ENCODE results near the gene NR1H2.
"Not testable (repeated sequence)": the region's sequence is repeated elsewhere in the genome, so short reads cannot be mapped to it uniquely, and the experiment has no call there.

The NR1H2 gene

DNA sequence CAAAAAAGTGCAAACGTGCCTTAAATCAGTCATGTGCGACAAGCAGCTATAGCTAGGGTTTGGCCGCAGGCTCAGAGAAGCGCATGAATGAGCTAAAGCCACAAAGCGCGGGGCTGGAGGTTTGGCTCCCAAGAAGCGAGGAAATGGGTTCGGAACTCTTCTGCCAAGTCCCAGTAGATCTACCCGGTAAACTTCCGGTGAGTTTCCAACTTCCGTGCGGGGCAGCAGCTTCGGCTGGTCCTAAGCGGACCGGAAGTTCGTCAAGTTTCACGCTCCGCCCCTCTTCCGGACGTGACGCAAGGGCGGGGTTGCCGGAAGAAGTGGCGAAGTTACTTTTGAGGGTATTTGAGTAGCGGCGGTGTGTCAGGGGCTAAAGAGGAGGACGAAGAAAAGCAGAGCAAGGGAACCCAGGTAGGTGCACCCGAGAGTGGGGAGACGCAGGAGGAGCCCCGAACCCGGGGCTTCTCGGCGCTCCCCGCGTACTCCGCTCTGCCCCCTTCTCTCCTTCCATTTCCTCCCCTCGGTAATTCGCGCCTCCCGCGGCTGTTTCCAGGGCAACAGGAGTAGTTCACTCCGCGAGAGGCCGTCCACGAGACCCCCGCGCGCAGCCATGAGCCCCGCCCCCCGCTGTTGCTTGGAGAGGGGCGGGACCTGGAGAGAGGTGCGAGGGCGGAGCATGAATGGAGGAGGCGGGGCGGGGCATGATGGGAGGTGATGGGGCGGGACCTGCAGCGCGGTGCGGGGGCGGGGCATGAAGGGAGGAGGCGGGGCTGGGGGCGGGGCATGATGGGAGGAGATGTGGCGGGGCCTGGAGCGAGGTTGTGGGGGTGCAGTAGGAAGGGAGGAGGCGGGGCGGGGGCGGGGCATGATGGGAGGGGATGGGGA lies at the start of gene NR1H2:
Gene NR1H2 (plus strand): TSS at position 292 of the 885 bp plus-strand sequence. CDS start 1,149 bp downstream, outside the sequence.
- DNase-seq, result peak; percentile 82

DNA sequence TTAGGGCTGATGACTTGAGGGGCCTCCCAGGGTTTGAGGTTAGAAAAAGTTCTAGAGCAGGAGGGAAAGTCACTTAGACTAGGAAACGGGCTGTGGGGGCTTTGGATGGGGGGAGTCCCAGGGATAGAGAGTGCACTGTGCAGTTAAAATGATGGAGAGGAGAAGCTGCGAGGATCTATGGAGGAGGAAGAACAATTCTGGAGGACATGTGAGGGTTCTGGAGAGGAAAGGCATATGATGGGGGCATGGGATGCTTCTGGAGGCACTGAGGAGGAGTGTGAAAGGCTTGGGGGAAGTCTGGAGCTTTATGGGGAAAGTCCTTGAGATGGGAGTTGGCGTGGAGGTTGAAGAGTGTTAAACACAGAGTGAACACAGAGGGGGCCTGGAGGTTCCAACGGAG lies 49.2 kb upstream of the NR1H2 start:
- DNase-seq, result no peak

DNA sequence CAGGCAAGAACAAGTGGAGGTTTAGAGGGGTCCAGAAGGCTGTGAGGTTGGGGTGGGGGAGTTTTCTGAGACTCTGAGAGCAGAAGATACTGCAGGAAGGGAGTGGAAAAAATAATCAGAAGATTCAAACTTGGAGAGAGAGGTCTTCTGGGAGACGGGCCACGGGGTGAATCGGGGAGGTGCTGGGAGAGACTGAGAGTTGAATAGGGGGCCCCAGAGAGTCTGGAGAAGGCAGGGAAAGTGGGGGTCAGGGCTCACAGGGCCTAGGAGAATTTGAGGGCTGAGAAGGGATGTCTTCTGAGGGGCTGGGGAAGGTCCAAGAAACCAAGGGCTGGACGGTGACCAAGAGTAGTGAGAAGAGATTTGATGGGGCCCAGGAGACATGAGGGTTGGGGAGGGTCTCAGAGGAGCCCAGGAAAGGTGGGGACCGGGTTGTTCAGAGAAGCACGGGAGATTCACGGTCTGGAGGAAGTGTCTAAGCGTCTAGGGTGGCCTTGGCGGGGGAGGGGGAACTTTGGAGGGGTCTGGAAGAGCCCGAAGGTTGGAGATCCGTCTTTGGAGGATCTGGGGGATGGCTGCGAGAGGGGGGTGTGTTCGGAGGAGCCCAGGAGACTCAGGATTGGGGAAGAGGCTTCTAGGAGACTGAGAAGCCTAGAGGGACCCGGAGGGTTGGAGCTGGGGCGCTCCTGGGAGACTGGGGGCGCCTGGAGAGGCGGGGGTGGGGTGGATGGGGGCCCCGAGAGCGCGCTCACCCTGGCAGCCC lies 48.6 kb upstream of the NR1H2 start:
- no peak for DNase-seq

DNA sequence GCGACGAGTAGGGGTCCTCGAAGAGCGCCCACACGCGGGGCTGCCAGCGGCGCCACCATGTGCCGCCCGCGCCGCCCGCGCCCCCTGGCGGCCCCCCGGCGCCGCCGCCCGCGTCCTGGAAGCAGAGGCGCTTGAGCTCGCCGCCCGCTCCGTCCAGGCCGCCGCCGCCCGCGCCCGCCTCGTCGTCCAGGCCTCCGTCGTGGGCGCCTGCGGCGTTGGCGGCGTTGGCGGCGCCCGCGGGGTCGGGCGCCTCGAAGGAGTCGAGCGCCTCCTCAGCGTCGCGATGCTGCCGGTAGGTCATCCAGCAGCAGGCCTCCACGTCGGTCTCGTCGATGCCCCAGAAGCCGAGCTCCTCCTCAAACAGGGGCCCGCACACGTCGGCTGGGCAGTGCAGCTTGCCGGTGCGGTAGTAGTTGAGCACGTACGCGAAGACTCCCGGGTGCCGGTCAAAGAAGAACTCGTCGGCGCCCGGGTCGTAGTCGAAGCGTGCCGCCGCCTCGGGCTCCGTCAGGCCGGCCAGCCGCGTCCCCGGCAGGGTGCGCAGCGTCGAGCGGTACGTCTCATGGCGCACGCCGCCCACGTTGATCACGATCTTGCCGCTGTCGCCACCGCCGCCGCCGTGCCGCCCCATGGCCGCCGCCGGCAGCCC lies 47.9 kb upstream of the NR1H2 start:
- no peak for DNase-seq

DNA sequence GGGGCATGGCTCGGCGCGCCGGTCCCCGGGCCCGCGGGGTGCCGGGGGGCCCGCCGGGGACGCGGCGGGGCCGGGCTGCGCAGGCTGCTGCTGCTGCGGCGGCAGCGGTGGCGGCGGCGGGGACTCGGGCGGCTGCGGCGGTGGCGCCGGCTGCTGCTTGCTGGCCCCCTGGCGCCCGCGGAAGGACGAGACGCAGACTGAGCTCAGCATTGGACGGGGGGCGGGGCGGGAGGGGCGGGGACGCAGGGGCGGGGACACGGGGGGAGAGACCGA lies 47.4 kb upstream of the NR1H2 start:
- DNase-seq, result no peak

DNA sequence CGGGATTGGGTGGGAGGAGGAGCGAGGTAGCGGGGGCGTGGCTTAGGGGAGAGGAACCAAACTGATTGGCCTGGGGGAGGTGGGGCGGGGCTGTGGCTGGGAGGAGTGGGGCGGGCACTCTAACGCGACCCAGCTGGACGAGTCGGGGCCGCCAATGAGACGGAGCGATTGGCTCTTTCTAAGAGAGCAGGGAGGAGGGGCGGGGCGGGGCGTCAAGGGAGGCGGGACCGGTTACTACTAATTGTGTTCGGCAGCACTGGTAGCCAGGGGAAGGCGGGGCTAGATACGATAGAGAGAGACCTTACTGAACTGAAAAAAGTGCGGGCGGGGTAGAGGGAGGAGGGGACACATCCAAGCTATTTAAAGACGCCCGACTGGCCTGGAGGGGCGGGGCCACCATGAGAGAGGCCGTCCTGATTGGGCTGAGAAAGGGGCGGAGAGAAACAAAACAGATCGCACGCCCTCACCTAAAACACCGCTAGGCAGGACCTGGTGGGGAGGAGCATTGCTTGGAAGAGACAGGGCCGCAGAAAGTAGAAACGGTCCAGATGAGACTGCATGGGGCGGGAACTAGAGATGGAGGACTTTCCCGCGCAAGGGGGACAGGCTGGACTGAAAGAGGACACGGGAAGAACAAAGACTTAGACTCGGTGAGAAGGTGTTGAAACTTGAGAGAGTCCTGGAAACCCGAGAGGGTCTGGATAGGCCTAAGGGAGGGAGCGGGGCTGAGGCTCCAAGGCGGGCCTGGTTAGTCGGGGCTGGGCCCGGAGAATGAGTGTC lies 46.9 kb upstream of the NR1H2 start, which contains the start of gene KCNC3:
Gene KCNC3 (minus strand): TSS at position 232 of the 780 bp plus-strand sequence. CDS start 295 bp downstream, outside the sequence.
- peak; percentile 73 for DNase-seq

DNA sequence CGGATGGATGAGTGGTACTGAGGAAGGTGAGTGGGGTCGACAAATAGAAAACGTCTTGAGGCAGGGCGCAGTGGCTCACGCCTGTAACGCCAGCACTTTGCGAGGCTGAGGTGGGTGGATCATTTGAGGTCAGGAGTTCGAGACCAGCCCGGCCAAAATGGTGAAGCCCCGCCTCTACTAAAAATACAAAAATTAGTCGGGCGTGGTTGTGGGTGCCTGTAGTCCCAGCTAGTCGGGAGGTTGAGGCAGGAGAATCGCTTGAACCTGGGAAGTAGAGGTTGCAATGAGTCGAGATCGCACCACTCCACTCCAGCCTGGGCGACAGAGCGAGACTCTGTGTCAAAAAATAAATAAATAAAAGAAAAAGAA lies 46.3 kb upstream of the NR1H2 start:
- DNase-seq, result not testable (repeated sequence)

DNA sequence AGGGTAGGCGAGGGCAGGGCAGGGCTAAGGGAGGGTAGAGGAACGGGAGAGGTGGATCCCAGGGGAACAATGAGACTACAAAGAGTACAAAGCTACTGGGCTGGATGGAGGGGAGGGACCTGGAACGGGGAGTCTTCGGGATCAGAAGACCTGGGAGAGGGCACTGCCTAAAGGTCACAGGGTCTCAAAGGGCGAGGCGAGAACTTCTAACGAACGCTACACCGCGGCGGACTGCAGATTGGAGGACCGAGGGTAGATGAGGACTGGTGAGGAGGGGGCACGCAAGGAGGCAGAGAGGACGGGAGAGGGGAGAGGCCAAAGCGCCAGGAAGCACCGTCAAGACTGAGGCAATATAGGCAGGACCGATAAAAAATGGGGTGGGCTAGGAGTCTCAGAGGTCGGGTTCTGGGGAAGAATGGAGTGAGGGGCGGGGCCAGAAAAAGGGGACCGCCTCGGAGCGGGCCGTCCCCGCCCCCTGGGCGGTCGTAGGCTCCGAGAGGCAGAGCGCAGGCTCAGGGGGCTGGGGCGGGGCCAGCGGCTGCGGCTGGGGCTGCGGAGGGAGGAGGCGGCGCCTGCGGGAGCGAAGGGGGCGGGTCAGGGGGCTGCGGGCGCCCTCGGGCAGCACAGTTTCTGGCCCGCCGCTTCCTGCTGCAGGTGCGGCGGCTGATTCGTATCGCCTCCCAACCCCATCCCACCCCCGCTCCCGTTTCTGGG lies 45.7 kb upstream of the NR1H2 start:
- DNase-seq, result no peak

DNA sequence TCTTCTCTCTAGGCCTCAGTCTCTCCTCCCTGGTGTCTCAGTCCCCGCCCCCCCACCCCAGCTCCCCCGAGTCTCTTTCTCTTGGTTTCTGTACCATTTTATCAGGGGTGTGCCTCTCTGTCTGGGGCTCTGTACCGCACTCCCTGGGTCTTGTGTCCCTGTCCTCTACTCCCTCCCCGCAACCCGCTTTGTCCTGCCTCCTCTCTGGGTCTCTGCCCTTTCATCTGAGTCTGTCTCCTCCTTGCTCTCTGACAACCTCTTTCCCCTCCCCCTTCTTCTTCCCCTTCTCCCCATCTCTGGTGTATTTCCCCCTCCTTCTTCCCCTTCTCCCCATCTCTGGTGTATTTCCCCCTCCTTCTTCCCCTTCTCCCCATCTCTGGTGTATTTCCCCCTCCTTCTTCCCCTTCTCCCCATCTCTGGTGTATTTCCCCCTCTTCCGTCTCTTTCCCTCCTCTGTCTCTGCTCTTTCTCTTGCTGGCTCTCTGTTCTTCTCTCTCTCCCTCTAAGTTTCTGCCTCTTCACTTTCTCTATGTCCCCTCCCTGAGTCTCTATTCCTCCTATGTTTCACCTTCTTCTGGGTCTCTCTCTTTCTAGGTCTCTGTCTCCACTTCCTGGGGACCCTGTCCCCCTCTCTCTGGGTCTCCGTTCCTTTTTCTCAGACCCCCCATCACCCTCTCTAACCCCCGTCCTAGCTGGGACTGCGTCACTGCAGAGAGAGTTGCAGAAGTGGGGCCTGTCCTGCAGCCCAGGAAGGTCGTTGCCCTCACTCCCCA lies 44.9 kb upstream of the NR1H2 start:
- DNase-seq, result no peak

DNA sequence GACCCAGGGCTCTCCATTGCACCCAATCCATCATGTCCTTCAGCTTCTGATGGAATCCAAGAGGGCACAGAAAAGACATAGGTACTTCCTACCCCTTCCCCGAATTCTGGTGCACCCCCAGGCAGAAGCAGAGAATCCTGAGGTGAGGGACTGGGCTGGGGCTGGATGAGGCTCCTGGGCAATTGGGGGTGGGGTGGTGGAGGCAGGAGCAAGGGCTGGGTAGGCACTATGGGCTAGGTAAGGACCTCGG lies 44.3 kb upstream of the NR1H2 start:
- no peak for DNase-seq

DNA sequence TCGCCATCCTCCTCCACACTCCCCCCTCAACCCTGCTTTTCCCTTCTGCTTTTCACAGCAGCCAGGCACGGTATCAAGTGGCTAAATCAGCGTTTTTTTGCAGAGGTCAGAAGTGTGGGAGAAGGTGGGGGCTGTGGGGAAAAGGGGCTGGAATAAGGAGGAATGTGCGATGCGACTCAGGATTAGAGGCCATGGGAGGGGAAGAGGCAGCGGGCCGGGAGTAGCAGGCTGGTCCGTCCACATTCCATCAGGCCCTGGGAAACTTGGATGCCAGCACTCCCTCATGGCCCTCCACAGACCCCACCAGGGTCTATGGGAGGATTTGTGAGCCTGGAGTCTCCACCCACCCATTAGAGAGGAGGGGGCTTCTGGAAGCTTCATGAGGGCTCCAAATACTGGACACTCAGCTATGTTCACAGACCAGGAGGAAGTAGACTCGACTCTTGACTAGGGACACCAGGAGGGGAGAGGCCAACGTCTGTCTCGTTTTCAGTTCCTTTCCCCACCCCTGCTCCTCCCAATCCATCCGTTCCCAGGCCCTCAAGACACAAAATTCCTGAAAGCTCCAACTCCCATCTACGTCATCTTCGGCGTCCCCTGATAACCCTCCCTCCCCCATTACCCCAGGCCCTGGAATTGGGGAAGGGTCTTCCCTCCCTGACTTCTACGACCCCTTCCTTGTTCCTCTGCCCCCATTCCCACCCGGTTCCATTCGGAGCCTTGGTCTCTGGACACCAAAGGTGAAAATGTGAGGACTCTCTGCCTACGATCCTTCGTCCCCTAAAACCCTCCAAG lies 43.8 kb upstream of the NR1H2 start:
- no peak for DNase-seq

DNA sequence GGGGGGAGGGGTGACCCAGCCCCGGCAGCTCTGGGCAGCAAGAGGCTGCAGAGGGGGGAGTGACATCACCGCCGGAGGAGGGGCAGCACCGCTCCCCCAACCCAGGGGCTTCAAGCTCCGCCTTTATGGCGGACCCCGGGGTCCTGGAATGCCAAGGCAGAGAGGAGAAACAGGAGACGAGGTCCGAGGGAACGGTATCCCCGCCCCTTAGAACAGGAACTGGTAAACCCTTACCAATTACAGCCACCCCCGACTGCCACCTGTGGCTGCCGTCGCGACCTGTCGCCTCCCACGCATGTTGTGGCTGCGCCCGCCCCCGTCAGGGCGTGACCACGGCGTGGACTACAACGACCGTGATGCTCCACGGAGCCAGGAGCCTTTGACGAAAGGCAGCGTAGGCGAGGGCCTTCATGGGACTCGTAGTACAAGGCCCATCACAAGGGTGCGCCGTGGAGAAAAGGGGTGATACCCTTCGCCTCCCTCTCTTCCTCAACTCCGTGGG lies 43.0 kb upstream of the NR1H2 start:
- DNase-seq, result no peak

DNA sequence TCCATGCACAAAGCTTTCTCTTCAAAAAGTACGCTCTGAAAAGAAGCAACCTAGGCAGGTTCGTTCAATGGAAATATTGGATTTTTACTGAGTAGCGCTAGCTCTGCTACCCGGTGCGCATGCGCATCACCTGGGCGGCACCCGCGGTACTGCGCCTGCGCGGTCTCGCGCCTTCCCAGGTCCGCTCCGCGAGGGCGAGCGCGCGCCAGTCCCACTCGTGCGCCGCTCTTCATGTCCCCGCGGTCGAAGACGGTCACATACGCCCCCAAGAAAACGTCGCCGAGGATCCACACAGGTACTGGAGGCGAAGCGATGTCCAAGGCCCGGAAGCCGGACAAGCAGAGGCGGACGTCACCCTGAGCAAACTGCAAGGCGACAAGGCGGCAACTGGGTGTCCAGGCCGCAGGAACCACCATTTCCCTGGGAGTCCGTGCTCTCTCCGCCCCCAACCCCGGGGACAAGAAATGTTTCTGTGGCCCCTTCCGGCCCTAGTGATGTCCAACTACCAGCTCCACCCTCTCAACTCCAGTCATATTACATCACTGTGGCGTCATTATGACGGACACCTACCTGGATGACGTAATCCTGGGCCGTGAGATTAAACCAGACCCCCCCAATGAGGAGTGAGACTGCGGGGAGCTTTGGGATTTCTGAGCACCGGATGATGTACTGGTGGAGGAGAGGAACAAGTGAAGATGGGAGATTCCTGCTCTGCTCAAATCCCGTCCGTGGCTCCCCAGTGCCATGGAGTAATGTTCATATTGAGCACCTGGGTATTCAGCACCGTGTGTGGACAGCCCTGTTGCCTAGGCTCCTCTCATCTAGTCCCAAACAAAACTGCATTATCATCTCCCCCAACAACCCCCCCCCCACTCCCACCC lies 42.3 kb upstream of the NR1H2 start:
- no peak for DNase-seq

DNA sequence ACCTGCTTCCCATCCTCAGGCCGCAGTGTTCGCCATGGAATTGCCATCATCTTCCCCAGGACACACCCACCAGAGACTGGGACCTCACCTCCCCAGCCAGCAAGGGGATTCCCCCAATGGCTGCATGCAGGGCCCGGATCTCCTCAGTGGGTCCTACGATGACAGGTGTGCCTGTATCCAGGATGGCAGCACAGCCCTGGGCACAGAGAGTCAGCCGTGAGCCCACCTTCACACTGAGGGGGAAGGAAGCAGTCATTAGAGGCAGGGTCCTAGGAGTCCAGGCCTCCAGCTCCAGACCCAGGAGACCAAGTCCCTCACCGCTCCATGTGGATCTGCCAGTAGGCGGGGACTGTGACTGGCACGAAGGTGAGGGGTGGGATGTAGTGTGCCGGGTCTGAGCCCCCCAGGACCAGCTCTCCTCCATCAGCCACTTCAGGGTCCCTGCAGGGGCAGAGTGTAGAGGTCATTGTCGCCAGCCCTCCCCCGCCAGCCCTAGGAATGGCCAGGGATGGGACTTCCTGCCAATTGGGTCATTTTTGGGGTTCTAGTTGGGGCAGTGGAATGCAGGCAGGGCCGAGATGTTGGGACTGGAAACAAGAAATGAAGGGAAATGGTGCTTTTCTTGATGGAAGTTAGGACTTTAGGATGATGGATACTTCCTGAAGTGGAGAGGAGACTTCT lies 41.4 kb upstream of the NR1H2 start:
- DNase-seq, result no peak

DNA sequence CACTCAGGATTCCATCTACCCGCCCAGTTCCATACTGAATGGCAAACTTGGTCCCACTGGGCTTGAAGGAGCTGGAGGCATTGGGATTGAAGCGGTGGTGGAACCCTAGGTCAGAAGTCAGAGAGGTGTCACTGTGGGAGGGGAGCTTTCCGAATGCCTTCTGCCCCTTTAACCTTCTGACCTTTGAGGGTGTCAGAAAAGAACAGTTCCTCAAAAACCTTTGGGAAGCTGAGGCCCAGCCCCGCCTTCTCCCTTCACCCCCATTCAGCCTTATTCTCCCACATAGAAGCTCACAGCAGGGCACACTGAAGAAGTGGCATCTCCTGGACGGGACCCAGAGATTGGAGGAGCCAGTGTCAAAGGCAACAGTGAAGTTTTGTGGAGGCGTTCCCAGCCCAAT lies 39.2 kb upstream of the NR1H2 start:
- not testable (repeated sequence) for DNase-seq

DNA sequence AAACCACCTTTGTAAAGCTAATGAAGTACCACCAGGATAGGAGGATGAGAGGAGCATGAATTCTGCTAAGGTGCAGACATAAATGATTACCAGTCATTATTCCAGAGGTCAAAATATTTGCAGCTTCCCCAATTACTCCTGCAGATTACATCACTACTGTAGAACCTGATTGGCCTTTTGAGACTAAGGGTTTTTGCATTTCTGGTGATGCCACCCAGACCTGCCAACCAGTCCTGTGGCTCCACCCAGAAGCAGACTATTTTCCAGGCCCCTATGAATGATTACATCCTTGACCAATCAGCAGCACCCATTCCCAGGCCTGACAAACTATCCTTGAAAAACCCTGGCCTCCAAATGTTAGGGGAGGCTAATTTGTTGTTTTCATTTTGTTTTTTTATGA lies 35.9 kb upstream of the NR1H2 start:
- no peak for DNase-seq

DNA sequence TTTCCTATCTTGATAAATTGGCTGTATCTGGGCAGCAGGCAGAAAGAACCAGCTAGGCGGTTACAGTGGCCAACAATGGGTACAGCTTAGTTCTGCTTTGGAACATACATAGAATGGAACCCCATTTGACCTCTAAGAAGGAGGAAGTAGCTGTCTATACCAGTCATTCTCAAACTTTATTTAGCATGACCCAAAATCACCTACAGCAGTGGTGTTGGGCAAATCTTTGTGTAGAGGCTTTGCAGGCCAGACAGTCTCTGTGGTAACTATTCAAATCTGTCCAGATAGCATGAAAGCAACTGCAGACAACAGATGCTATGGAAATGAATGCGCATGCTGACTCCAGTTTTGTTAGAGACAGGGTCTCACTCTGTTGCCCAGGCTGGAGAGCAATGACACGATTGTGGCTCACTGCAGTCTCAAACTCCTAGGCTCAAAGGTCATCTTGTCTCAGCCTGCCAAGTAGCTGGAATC lies 35.1 kb upstream of the NR1H2 start:
- no peak for DNase-seq

DNA sequence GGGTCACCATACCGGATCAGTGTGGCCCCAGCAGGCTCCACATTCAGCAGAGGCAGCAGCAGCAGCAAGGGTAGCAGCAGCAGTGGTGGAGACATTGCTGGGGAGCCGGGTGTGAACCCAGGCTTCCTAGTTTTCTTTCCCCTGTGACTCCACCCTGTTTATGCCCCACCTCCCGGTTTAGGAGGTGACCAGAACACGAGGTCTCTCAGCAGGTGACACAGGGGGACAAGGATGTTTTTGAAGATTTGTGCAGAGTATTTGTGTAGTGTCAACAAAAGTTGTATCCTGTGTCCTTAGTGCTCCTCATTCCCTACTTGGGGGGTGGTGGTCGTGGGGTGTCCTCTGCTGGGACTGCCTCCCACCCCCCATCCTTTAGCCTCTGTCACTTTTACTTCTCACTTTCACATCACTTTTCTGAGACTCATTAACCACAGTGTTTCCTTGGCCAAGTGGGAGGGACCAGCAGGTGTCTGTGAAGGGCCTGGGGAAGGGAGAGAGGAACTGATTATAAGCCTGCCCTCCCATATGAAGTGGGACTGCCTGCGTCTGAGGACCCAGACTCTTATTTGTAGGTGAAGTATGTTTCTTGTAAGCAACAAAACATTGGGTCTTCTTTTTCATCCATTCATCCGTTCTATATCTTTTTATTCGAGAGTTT lies 31.5 kb upstream of the NR1H2 start:
- DNase-seq, result no peak
